Tibial nerve (tissue), 4 donors: ENCODE results near the gene GSTP1. TPM values are rescaled to one million over a fixed set of nuclear protein-coding genes. Genes with fewer than 3 reads are reported as not detected.
A peak's percentile ranks its signal among the peaks of the same experiment; 100 is the strongest.
"Not testable (repeated sequence)": the region's sequence is repeated elsewhere in the genome, so short reads cannot be mapped to it uniquely, and the experiment has no call there.

Source experiments
- DNase-seq, 2 donors: peaks; one replicate each; pipeline ENCODE4 v3.0.0-alpha.2; 2019; ENCODE audit warnings: low spot score in 2 of 2
- H3K27ac ChIP-seq, 4 donors: fragments of 200-600 bp; sonication (generic) in 3 of 4; one replicate each; pipeline ENCODE4 v1.5.1; 2017 to 2019; ENCODE audit warnings: mild to moderate bottlenecking in 1 of 4
- H3K27me3 ChIP-seq, 2 donors: fragments of 200-600 bp; sonication (generic) in 1 of 2; one replicate each; pipeline versions ENCODE4 v1.5.1 to v1.6.0; 2017 to 2019
- H3K36me3 ChIP-seq, 3 donors: fragments of 200-600 bp; sonication (generic); one replicate each; pipeline ENCODE4 v1.5.1; 2018 to 2019
- H3K4me1 ChIP-seq, 4 donors: fragments of 200-600 bp; sonication (generic) in 3 of 4; one replicate each; pipeline ENCODE4 v1.5.1; 2017 to 2019
- H3K4me3 ChIP-seq, 4 donors: fragments of 200-600 bp; sonication (generic) in 3 of 4; one replicate each; pipeline ENCODE4 v1.5.1; 2017 to 2019; ENCODE audit warnings: mild to moderate bottlenecking in 1 of 4, moderate library complexity in 1 of 4
- H3K9me3 ChIP-seq, 4 donors: fragments of 200-600 bp; sonication (generic) in 3 of 4; one replicate each; pipeline ENCODE4 v1.5.1; 2017 to 2019
- EP300 ChIP-seq, 2 donors: sonication (generic); formaldehyde crosslinking; IDR thresholded peaks; one replicate each; pipeline ENCODE4 v1.6.1; 2017; ENCODE audit warnings: antibody characterized with exemption in 2 of 2, mild to moderate bottlenecking in 1 of 2
- POLR2A ChIP-seq, 2 donors: fragments of 450-650 bp; IDR thresholded peaks; one replicate each; pipeline ENCODE4 v1.6.1; 2017; ENCODE audit warnings: antibody characterized with exemption in 2 of 2, mild to moderate bottlenecking in 2 of 2, moderate library complexity in 2 of 2
- WGBS, 2 donors: methylation state at CpG; one replicate each; pipeline ENCODE4 v1.1.5; 2018; 5-methylcytosine and 5-hydroxymethylcytosine counted together
- total RNA-seq, 4 donors: library from RNA; depleted of rRNA; stranded (reverse); fragments of >200 nt; gene quantifications; one replicate each; pipeline ENCODE4 v1.1.0, GENCODE V29; 2016
- TF ChIP-seq, protein P1 (sequence below), 5 experiments: fragments of 200-600 bp in 3 of 5; fragments of 450-650 bp in 2 of 5; sonication (generic) in 3 of 5; IDR thresholded peaks; one replicate each; pipeline ENCODE4 v1.5.1; 2016 to 2019; ENCODE audit warnings: antibody characterized with exemption in 5 of 5, mild to moderate bottlenecking in 3 of 5, moderate library complexity in 2 of 5

Gene GSTP1
- total RNA-seq, 4 donors from 2014 or later: 631 to 1,055 (median 774) TPM

- WGBS, 2 donors: 65 to 88% methylated on average over 3 of the region's 3 CpGs
- DNase-seq: no peak
- no peaks in the 10 kb centered on the region for H3K36me3 ChIP-seq
Observed at GRCh38 chr11:67556244-67556643, 27.4 kb upstream of the GSTP1 start.

DNA sequence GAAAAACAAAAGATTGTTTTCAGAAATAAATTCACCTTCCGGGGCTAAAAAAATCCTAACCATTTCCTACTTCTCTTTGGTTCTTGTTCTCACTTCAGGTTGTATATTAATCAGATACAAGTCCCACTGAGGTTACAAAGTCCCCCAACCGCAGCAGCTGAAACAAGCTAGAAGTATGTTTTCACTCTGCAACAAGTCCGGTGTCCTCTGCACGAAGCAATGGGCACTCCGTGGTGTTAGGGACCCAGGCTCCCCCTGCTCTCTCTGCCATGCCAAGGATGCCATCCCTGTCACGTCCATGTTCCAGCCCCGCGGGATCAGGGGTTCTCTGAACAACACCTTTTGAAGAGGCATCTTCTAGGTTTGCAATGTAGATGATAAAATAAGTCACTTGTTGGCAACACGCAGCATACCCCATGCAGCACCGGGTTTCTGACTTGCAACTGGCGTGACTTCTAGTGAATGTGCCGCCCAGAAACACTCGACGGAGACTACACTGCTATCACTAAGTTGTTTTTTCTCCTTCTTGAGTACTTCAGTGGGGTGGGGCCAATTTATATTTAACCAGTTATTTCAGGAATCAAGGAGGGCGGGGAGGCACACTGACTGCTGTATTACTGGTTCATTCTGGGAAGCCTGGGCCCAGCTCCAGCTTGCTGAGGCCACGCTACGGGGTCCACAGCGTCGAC, 25.4 kb upstream of the GSTP1 start:
- no peak for TF ChIP-seq POLR2A (IDR thresholded peaks at IDR 0.05)
- TF ChIP-seq EP300 (IDR thresholded peaks at IDR 0.05): no peak
- TF ChIP-seq, protein P1, sequence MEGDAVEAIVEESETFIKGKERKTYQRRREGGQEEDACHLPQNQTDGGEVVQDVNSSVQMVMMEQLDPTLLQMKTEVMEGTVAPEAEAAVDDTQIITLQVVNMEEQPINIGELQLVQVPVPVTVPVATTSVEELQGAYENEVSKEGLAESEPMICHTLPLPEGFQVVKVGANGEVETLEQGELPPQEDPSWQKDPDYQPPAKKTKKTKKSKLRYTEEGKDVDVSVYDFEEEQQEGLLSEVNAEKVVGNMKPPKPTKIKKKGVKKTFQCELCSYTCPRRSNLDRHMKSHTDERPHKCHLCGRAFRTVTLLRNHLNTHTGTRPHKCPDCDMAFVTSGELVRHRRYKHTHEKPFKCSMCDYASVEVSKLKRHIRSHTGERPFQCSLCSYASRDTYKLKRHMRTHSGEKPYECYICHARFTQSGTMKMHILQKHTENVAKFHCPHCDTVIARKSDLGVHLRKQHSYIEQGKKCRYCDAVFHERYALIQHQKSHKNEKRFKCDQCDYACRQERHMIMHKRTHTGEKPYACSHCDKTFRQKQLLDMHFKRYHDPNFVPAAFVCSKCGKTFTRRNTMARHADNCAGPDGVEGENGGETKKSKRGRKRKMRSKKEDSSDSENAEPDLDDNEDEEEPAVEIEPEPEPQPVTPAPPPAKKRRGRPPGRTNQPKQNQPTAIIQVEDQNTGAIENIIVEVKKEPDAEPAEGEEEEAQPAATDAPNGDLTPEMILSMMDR (IDR thresholded peaks at IDR 0.05): no peak
- Histone ChIP-seq H3K9me3 (no peaks in the 10 kb centered on the region), H3K27ac (peak overlapping the region in 2 of 4 donors; percentile 9 to 48), H3K4me3 (no peak overlapping the region), H3K36me3 (no peaks in the 10 kb centered on the region), H3K27me3 (no peaks in the 10 kb centered on the region), H3K4me1 (peaks cover 0 to 5% (median 0%) of the 10 kb centered on the region in 4 donors)
- WGBS, 2 donors: 62 to 68% methylated on average over 19 of the region's 19 CpGs
- no peak for DNase-seq

More at GRCh38 chr11:67556244-67556643, 27.4 kb upstream of the GSTP1 start:
- H3K9me3 ChIP-seq: no peaks in the 10 kb centered on the region
- no peaks in the 10 kb centered on the region for H3K27me3 ChIP-seq
- no peak overlapping the region for H3K4me3 ChIP-seq
- H3K4me1 ChIP-seq: peaks cover 0 to 3% (median 0%) of the 10 kb centered on the region in 4 donors
- TF ChIP-seq EP300 (IDR thresholded peaks at IDR 0.05): no peak
- TF ChIP-seq POLR2A (IDR thresholded peaks at IDR 0.05): no peak
- TF ChIP-seq, protein P1 (IDR thresholded peaks at IDR 0.05): no peak
- H3K27ac ChIP-seq: no peak overlapping the region

- Histone ChIP-seq H3K27me3 (no peaks in the 10 kb centered on the region), H3K4me3 (no peak overlapping the region), H3K9me3 (no peaks in the 10 kb centered on the region), H3K27ac (no peak overlapping the region), H3K36me3 (no peaks in the 10 kb centered on the region), H3K4me1 (peaks cover 0 to 12% (median 0%) of the 10 kb centered on the region in 4 donors)
- WGBS, 2 donors: 71 to 77% methylated on average over 10 of the region's 10 CpGs
- DNase-seq: no peak
- TF ChIP-seq POLR2A (IDR thresholded peaks at IDR 0.05) (no peak), EP300 (IDR thresholded peaks at IDR 0.05) (no peak)
- TF ChIP-seq, protein P1 (IDR thresholded peaks at IDR 0.05): no peak
Observed at GRCh38 chr11:67561971-67562619, 21.5 kb upstream of the GSTP1 start.

DNA sequence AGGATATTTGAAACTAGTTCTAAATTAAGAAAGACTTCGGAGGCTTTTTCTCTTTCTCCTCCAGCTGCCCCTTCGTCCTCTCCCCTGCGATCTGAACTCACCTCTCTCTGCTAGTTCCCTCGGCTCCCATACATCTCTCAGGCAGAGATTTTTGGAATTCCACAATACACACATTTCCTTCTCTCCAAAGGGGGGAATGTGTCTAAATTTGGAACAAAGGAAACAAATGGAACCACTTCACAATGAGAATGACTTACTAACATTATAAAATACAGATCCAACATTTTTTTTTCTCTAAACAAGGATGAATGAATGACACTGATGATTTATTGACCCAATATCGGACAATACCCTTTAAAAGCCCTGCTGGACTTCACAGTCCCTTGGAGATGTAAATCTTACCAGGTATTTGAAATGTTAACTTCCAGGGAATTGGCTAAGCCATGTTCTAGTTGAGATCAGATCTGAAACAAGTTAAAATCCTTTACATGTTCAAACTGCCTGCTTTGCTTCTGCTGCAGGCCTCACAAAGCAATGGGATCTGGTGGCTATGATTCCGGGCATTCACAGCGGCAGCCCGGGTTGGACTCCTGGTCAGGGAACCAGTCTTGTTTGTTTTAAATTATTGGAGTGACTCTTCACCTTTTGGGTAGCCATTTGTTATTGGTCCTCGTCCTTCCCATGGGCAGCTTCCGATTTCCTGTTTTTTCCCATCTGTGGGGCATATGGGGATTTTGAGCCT, 20.5 kb upstream of the GSTP1 start:
- no peak for TF ChIP-seq EP300 (IDR thresholded peaks at IDR 0.05)
- DNase-seq: no peak
- Histone ChIP-seq H3K4me1 (peaks cover 0 to 12% (median 0%) of the 10 kb centered on the region in 4 donors), H3K36me3 (no peaks in the 10 kb centered on the region), H3K9me3 (no peaks in the 10 kb centered on the region), H3K27me3 (no peaks in the 10 kb centered on the region), H3K4me3 (no peak overlapping the region), H3K27ac (peak overlapping the region in 1 of 4 donors; percentile 11)
- 48 to 49% methylated on average over 10 of the region's 10 CpGs for WGBS, 2 donors

GRCh38 chr11:67563705-67564114, 19.9 kb upstream of the GSTP1 start:
- H3K4me1 ChIP-seq, H3K9me3 ChIP-seq, H3K36me3 ChIP-seq, H3K4me3 ChIP-seq, H3K27me3 ChIP-seq, H3K27ac ChIP-seq: not testable (repeated sequence)
- 49 to 59% methylated on average over 11 of the region's 11 CpGs for WGBS, 2 donors
- peak in 1 of 2 donors; percentile 33 for DNase-seq
- TF ChIP-seq EP300 (IDR thresholded peaks at IDR 0.05): peak in 1 of 2 donors; percentile 24
